H1 (cell line): ENCODE results near the gene DOLK. TPM values are rescaled to one million over a fixed set of nuclear protein-coding genes. Genes with fewer than 3 reads are reported as not detected.

Source experiments
- CTCF ChIA-PET: fragments of 300-600 bp; sonication (Branson Sonifier 250); formaldehyde crosslinking; loops from one replicate; lab custom pipeline; 2021; ENCODE audit not compliant: partially characterized antibody; lab: Charles Lee
- POLR2A ChIA-PET: fragments of 300-600 bp; sonication (Branson Sonifier 250); formaldehyde crosslinking; loops from one replicate; lab custom pipeline; 2021; ENCODE audit warnings: inconsistent platforms; ENCODE audit not compliant: partially characterized antibody; lab: Charles Lee
- DNase-seq, 2 experiments: peaks; one replicate each; pipeline versions ENCODE4 v3.0.0 to v3.0.0-alpha.2; 2010 to 2022; ENCODE audit warnings: low spot score in 2 of 2, low read depth in 1 of 2, mixed read lengths in 1 of 2
- FAIRE-seq: peaks from 2 replicates; lab custom pipeline; 2011; peaks lifted over from hg19 to GRCh38; lab: Jason Lieb, UNC
- H2AFZ ChIP-seq: 2 replicates; pipeline ENCODE4 v1.8.1; 2012; ENCODE audit warnings: low read length, inconsistent platforms
- H2AK5ac ChIP-seq: 2 replicates; pipeline ENCODE4 v1.6.1; 2013; ENCODE audit warnings: low read depth, low read length
- H2BK120ac ChIP-seq: replicated peaks from 2 replicates; pipeline ENCODE3; 2013; ENCODE audit warnings: low read depth, low read length, inconsistent platforms
- H2BK12ac ChIP-seq: 2 replicates; pipeline ENCODE4 v1.6.1; 2013; ENCODE audit warnings: low read depth, low read length
- H2BK15ac ChIP-seq: 2 replicates; pipeline ENCODE4 v1.6.1; 2013; ENCODE audit warnings: low read length
- H2BK20ac ChIP-seq: 2 replicates; pipeline ENCODE4 v1.6.1; 2013; ENCODE audit warnings: low read length
- H2BK5ac ChIP-seq: 2 replicates; pipeline ENCODE4 v1.6.1; 2013; ENCODE audit warnings: low read depth, low read length
- H3K14ac ChIP-seq: 2 replicates; pipeline ENCODE4 v1.6.1; 2013; ENCODE audit warnings: inconsistent platforms; ENCODE audit not compliant: insufficient read length
- H3K18ac ChIP-seq: 2 replicates; pipeline ENCODE4 v1.6.1; 2013; ENCODE audit warnings: low read length; ENCODE audit errors: extremely low read depth
- H3K23ac ChIP-seq: 2 replicates; pipeline ENCODE4 v1.6.1; 2013; ENCODE audit warnings: inconsistent platforms; ENCODE audit not compliant: insufficient read length
- H3K23me2 ChIP-seq: 2 replicates; pipeline ENCODE4 v1.6.1; 2013; ENCODE audit warnings: low read depth, low read length
- H3K27ac ChIP-seq: 2 replicates; pipeline ENCODE4 v1.6.1; 2011; ENCODE audit warnings: low read depth, low read length, inconsistent platforms
- H3K27me3 ChIP-seq, 4 experiments: replicated peaks in 1 of 4; 1 replicate in 1 of 4; 2 replicates in 3 of 4; pipeline versions ENCODE4 v1.6.1 to v1.8.1; 2011 to 2013; ENCODE audit warnings: low read length in 3 of 4, mild to moderate bottlenecking in 3 of 4, inconsistent platforms in 2 of 4, mixed read lengths in 2 of 4, moderate library complexity in 1 of 4; ENCODE audit not compliant: control insufficient read depth in 3 of 4, insufficient read depth in 3 of 4; ENCODE audit errors: extremely low read depth in 1 of 4
- H3K36me3 ChIP-seq, 4 experiments: 2 replicates each; pipeline versions ENCODE4 v1.6.1 to v1.8.1; 2011 to 2013; ENCODE audit warnings: mild to moderate bottlenecking in 4 of 4, low read length in 3 of 4, moderate library complexity in 2 of 4, control low read depth in 1 of 4, inconsistent platforms in 1 of 4; ENCODE audit not compliant: insufficient read depth in 4 of 4, control insufficient read depth in 2 of 4
- H3K4ac ChIP-seq: replicated peaks from 2 replicates; pipeline ENCODE3; 2013; ENCODE audit warnings: low read length, low read depth, mixed read lengths, inconsistent platforms; ENCODE audit not compliant: insufficient read length
- H3K4me1 ChIP-seq, 4 experiments: replicated peaks in 1 of 4; 1 replicate in 1 of 4; 2 replicates in 3 of 4; pipeline versions ENCODE4 v1.6.1 to v1.8.1; 2011 to 2013; ENCODE audit warnings: low read length in 3 of 4, inconsistent platforms in 2 of 4, mixed read lengths in 1 of 4; ENCODE audit not compliant: insufficient read depth in 4 of 4, control insufficient read depth in 3 of 4
- H3K4me2 ChIP-seq, 2 experiments: 2 replicates each; pipeline versions ENCODE4 v1.6.1 to v1.8.1; 2011 to 2013; ENCODE audit warnings: low read depth in 2 of 2, low read length in 2 of 2, control low read depth in 1 of 2, inconsistent platforms in 1 of 2, mild to moderate bottlenecking in 1 of 2; ENCODE audit not compliant: insufficient read depth in 1 of 2
- H3K4me3 ChIP-seq, 4 experiments: fragments of 200-600, 300-600 bp in 1 of 4; sonication (generic), shearing (Covaris generic), sonication (Bioruptor Twin) in 1 of 4; 2 replicates each; pipeline versions ENCODE4 v1.5.1 to v1.8.1; 2011 to 2016; ENCODE audit warnings: low read length in 4 of 4, low read depth in 3 of 4, control low read depth in 2 of 4, inconsistent platforms in 2 of 4, mild to moderate bottlenecking in 2 of 4, mixed read lengths in 1 of 4, moderate library complexity in 1 of 4; ENCODE audit not compliant: insufficient read depth in 2 of 4; ENCODE audit errors: extremely low read depth in 1 of 4
- H3K56ac ChIP-seq: replicated peaks from 2 replicates; pipeline ENCODE3; 2013; ENCODE audit warnings: low read depth, mild to moderate bottlenecking, mixed read lengths, low read length, inconsistent platforms; ENCODE audit not compliant: insufficient read length
- H3K79me1 ChIP-seq: 2 replicates; pipeline ENCODE4 v1.6.1; 2013; ENCODE audit warnings: low read depth, low read length, control low read depth
- H3K79me2 ChIP-seq, 2 experiments: 2 replicates each; pipeline versions ENCODE4 v1.6.1 to v1.8.1; 2012 to 2013; ENCODE audit warnings: low read length in 2 of 2, mild to moderate bottlenecking in 2 of 2, inconsistent platforms in 1 of 2; ENCODE audit not compliant: insufficient read depth in 2 of 2, control insufficient read depth in 1 of 2
- H3K9ac ChIP-seq, 4 experiments: replicated peaks in 1 of 4; 1 replicate in 1 of 4; 2 replicates in 3 of 4; pipeline versions ENCODE4 v1.6.1 to v1.8.1; 2011 to 2013; ENCODE audit warnings: low read depth in 3 of 4, low read length in 3 of 4, control low read depth in 2 of 4, mild to moderate bottlenecking in 2 of 4, moderate library complexity in 2 of 4, inconsistent platforms in 1 of 4; ENCODE audit errors: extremely low read depth in 1 of 4
- H3K9me3 ChIP-seq, 2 experiments: 2 replicates each; pipeline versions ENCODE4 v1.6.1 to v1.8.1; 2012 to 2013; ENCODE audit warnings: mild to moderate bottlenecking in 2 of 2, moderate library complexity in 2 of 2, control low read depth in 1 of 2, inconsistent platforms in 1 of 2, low read depth in 1 of 2, low read length in 1 of 2, mixed read lengths in 1 of 2; ENCODE audit not compliant: insufficient read depth in 2 of 2
- H4K20me1 ChIP-seq, 2 experiments: replicated peaks in 1 of 2; 2 replicates each; pipeline versions ENCODE3 to v1.8.1; 2011 to 2013; ENCODE audit warnings: inconsistent platforms in 2 of 2, low read length in 2 of 2, mild to moderate bottlenecking in 1 of 2; ENCODE audit not compliant: insufficient read depth in 2 of 2, control insufficient read depth in 1 of 2
- H4K5ac ChIP-seq: 2 replicates; pipeline ENCODE4 v1.6.1; 2013; ENCODE audit warnings: low read length, low read depth, mixed read lengths, inconsistent platforms; ENCODE audit not compliant: insufficient read length
- H4K8ac ChIP-seq: 2 replicates; pipeline ENCODE4 v1.8.0; 2013; ENCODE audit warnings: mild to moderate bottlenecking, moderate library complexity, low read length, inconsistent platforms; ENCODE audit not compliant: insufficient read depth; ENCODE audit errors: extremely low read depth
- H4K91ac ChIP-seq: replicated peaks from 2 replicates; pipeline ENCODE3; 2013; ENCODE audit warnings: low read length, mixed read lengths, inconsistent platforms; ENCODE audit not compliant: insufficient read length
- HDAC6 ChIP-seq: IDR thresholded peaks from one replicate; pipeline ENCODE4 v1.7.1; 2012; ENCODE audit warnings: low read depth, mild to moderate bottlenecking, inconsistent platforms, low read length, moderate library complexity
- NANOG ChIP-seq: IDR thresholded peaks from 2 replicates; pipeline ENCODE4 v1.6.1; 2011; ENCODE audit warnings: low read length, low read depth, mild to moderate bottlenecking, inconsistent platforms; ENCODE audit not compliant: insufficient read depth, poor library complexity, severe bottlenecking
- POLR2A ChIP-seq, 2 experiments: IDR thresholded peaks; 1 replicate in 1 of 2; 2 replicates in 1 of 2; pipeline ENCODE4 v1.6.1; 2011; ENCODE audit warnings: low read depth in 2 of 2, low read length in 2 of 2, mild to moderate bottlenecking in 2 of 2; ENCODE audit errors: control extremely low read depth in 1 of 2
- POLR2AphosphoS5 ChIP-seq: IDR thresholded peaks from 2 replicates; pipeline ENCODE4 v1.6.1; 2011; ENCODE audit warnings: low read depth, low read length
- SP2 ChIP-seq: IDR thresholded peaks from 2 replicates; pipeline ENCODE4 v1.6.1; 2012; ENCODE audit warnings: mild to moderate bottlenecking, low read length, inconsistent platforms
- WGBS, 2 experiments: shearing (Covaris generic) in 1 of 2; methylation state at CpG; one replicate each; pipeline versions ENCODE4 v1.1.6 to v1.1.7; 2013 to 2015; ENCODE audit warnings: low lambda C conversion rate in 2 of 2, mixed read lengths in 2 of 2, inconsistent platforms in 1 of 2, low coverage in 1 of 2, missing lambda C conversion rate in 1 of 2; ENCODE audit not compliant: insufficient replicate concordance in 2 of 2, insufficient coverage in 1 of 2, insufficient read length in 1 of 2; ENCODE audit errors: extremely low coverage in 1 of 2, missing lambda C conversion rate in 1 of 2; 5-methylcytosine and 5-hydroxymethylcytosine counted together
- long read RNA-seq, 2 experiments: library from RNA in 1 of 2; library from capped mRNA in 1 of 2; stranded (forward); transcript quantifications; one replicate each; pipeline ENCODE4 v2.0.0, GENCODE V29; 2021; ENCODE audit warnings: inconsistent platforms in 1 of 2
- polyA minus RNA-seq, 3 experiments: library from RNA; depleted of rRNA, polyadenylated mRNA; stranded (reverse); fragments of >200 nt; gene quantifications; 1 replicate in 2 of 3; 2 replicates in 1 of 3; pipeline ENCODE4 v1.2.3, GENCODE V29; 2011
- polyA plus RNA-seq, 7 experiments: library from polyadenylated mRNA; depleted of rRNA in 3 of 7; stranded (reverse) in 5 of 7; unstranded in 2 of 7; fragments of >200 nt in 5 of 7; fragments of 200-250 nt in 2 of 7; gene quantifications; 1 replicate in 5 of 7; 2 replicates in 1 of 7; 4 replicates in 1 of 7; pipeline versions ENCODE4 v1.2.1 to v1.2.3, GENCODE V29; 2011 to 2013; ENCODE audit warnings: missing spikeins in 2 of 7, mixed read lengths in 2 of 7
- total RNA-seq: library from RNA; stranded (reverse); fragmentation: NEBNext Ultra II Directional; extraction: Animal tissue kit (Norgen Biotek cat#: 25700); gene quantifications from 2 replicates; pipeline ENCODE4 v1.2.1, GENCODE V29; 2021
- TF ChIP-seq, protein P1 (sequence below): IDR thresholded peaks from 2 replicates; pipeline ENCODE4 v1.6.1; 2011; ENCODE audit warnings: low read length, improper control_type of control experiment

The DOLK gene
- total RNA-seq (17.2 and 18.8 TPM in 2 replicates), polyA plus RNA-seq (2011; rRNA removed) (39.1 and 44.3 TPM in 2 replicates), polyA minus RNA-seq (2011; rRNA and poly(A)+ RNA removed) (45.1 and 47.0 TPM in 2 replicates)
- polyA plus RNA-seq (2011; cell fraction: cytosol; rRNA removed) = 26.5 TPM
- 32.5 TPM for polyA plus RNA-seq (2011; cell fraction: nucleus; rRNA removed)
- 17.6 to 21.5 TPM (median 20.6 TPM) in 4 replicates for polyA plus RNA-seq (2012, experiment 1 of 2)
- polyA plus RNA-seq (2012, experiment 2 of 2) = 21.4 TPM
- 33.1 TPM for polyA plus RNA-seq (2013, experiment 1 of 2)
- 34.1 TPM for polyA plus RNA-seq (2013, experiment 2 of 2)
- 15.6 TPM for polyA minus RNA-seq (2011; cell fraction: cytosol; rRNA and poly(A)+ RNA removed)
- 28.9 TPM for polyA minus RNA-seq (2011; cell fraction: nucleus; rRNA and poly(A)+ RNA removed)
- long read RNA-seq, experiment 1, transcript DOLK-201 (1 exons, 2,090 nt) = major isoform, 28 of 28 reads
- long read RNA-seq, experiment 1, partial matches to known transcripts = 0 of 28 reads
- long read RNA-seq, experiment 1, other reads (novel, unspliced or antisense) = 0 of 28 reads
- long read RNA-seq, experiment 2, transcript DOLK-201 (1 exons, 2,090 nt) = major isoform, 32 of 32 reads
- long read RNA-seq, experiment 2, partial matches to known transcripts = 0 of 32 reads
- long read RNA-seq, experiment 2, other reads (novel, unspliced or antisense) = 0 of 32 reads

GRCh38 chr9:128947527-128948301 is at the start of gene DOLK, which contains the start of gene NUP188:
TSS of gene DOLK (minus strand) at chr9:128947603. CDS start at chr9:128947303, 300 bp downstream.
TSS of gene NUP188 (plus strand) at chr9:128947699. CDS start at chr9:128947720, 21 bp downstream.
- Histone ChIP-seq H3K79me2 (peaks cover 0 to 17% of the 10 kb centered on the region in 2 experiments; a peak in 1 of 4 replicates), H2AK5ac (peak within 1 kb of the TSS; percentile 86; the same call in 1 of the 2 replicates), H3K79me1 (peaks cover 10% of the 10 kb centered on the region), H2BK20ac (no peak within 1 kb of the TSS), H3K23me2 (peaks cover 13% of the 10 kb centered on the region), H3K4ac (peak within 1 kb of the TSS; percentile 85), H4K91ac (peak within 1 kb of the TSS; percentile 91), H3K4me2 (peak within 1 kb of the TSS; percentile 87 to 92), H3K4me1 (peaks cover 0 to 9% (median 6%) of the 10 kb centered on the region in 4 experiments; a peak in 3 of 7 replicates), H3K4me3 (peak within 1 kb of the TSS; percentile 74 to 96 (median 92)), H3K56ac (peak within 1 kb of the TSS; percentile 95), H3K14ac (no peak within 1 kb of the TSS), H4K5ac (peak within 1 kb of the TSS; percentile 95), H3K36me3 (peaks cover 0 to 31% (median 7%) of the 10 kb centered on the region in 4 experiments; a peak in 5 of 8 replicates), H3K9me3 (no peaks in the 10 kb centered on the region), H3K23ac (no peak within 1 kb of the TSS), H2BK120ac (peak within 1 kb of the TSS; percentile 43), H3K27ac (peak within 1 kb of the TSS; percentile 78), H3K9ac (peak within 1 kb of the TSS; percentile 86 to 93 (median 89)), H3K27me3 (no peaks in the 10 kb centered on the region), H2BK5ac (peak within 1 kb of the TSS; percentile 89), H2BK15ac (no peak within 1 kb of the TSS), H4K20me1 (peaks cover 0 to 1% of the 10 kb centered on the region in 2 experiments), H3K18ac (peak within 1 kb of the TSS; percentile 97), H2BK12ac (0 out of 2 replicates have a peak within 1 kb of the TSS, but pooled peaks have one; percentile 33), H2AFZ (peak within 1 kb of the TSS; percentile 70; the same call in 1 of the 2 replicates), H4K8ac (peak within 1 kb of the TSS; percentile 97)
- DNase-seq = peak; percentile 67 to 100
- POLR2A ChIA-PET = interaction anchor here (0.7 to 2.1 kb wide), 5 partner anchors 9 to 395 kb away, joined by 3 to 6 read pairs (median 3); partner anchors contain the start of gene SPTAN1
- CTCF ChIA-PET = interaction anchor here (1.0 kb wide), 1 partner anchor 19 kb away, joined by 5 read pairs; no protein-coding TSS in a partner anchor
- WGBS, 2 experiments = 4% methylated on average over 43 of the region's 86 CpGs; no CpG with 5 or more reads in 1 of the 2 experiments
- no peak for FAIRE-seq
- TF ChIP-seq, protein P1, sequence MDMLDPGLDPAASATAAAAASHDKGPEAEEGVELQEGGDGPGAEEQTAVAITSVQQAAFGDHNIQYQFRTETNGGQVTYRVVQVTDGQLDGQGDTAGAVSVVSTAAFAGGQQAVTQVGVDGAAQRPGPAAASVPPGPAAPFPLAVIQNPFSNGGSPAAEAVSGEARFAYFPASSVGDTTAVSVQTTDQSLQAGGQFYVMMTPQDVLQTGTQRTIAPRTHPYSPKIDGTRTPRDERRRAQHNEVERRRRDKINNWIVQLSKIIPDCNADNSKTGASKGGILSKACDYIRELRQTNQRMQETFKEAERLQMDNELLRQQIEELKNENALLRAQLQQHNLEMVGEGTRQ = peak; percentile 99
- peak; percentile 85 to 90 for TF ChIP-seq POLR2A (IDR thresholded peaks at IDR 0.05; ENCODE audit: control extremely low read depth in 1 of 2, low read depth in 2 of 2, low read length in 2 of 2)
- TF ChIP-seq NANOG = peak; percentile 29
- peak; percentile 81 for TF ChIP-seq POLR2AphosphoS5
- TF ChIP-seq SP2 = no peak
- no peak for TF ChIP-seq HDAC6
